HG03520 (cell line): ENCODE results near the gene IQSEC3.

Experiments
- ATAC-seq: cut with Tn5 transposase; IDR thresholded peaks from one replicate; pipeline ENCODE4 v1.9.1; 2021; ENCODE audit warnings: mild to moderate bottlenecking, moderate library complexity; ENCODE audit not compliant: unreplicated experiment

The IQSEC3 gene

DNA sequence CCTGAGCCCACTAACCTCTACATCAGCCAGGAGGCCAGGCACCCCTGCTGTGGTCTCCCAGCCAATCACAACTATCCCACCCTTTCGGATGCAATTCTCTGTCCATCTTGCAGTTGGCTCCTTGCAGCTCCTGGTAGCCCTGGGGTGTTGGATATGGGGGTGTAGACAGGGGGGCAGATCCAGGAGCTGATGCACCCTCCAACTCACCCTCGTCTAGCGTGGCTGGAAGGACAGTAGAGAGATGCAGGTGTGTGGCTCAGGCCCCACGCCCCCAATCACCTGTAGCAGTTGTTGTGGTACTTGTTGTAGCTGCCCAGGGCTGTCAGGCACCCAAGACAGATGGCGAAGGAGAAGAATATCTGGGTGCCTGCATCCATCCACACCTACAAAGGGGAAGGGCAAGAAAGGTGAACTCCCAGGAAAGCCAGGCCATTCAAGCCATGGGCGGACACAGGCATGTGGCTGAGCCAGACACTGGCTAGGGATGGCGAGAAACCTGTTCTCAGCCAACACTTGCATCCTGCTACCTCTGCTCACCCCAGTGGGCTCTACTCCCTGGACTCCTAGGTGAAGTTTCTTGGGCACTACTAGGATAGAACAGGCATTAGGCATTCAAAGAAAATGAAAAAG is 160.8 kb downstream of the IQSEC3 start:
- no peak for ATAC-seq
